Measurements from ENCODE around the gene OPALIN. TPM values are rescaled to one million over a fixed set of nuclear protein-coding genes. Genes with fewer than 3 reads are reported as not detected.

The OPALIN gene
- total and polyA plus RNA-seq, 2 donors (not counting 3 experiments of a cell fraction or from before 2014, with no cell fraction given), result not detected

GRCh38 chr10:96365571-96365970 is 6.8 kb upstream of the OPALIN start:
- no peaks in the 10 kb centered on the region for H3K27me3 ChIP-seq (ENCODE audit: control insufficient read depth in 2 of 2, insufficient read depth in 2 of 2, low read length in 2 of 2)
- no peak overlapping the region for H3K9ac ChIP-seq (replicated peaks; ENCODE audit: extremely low read depth, insufficient read depth, low read length)
- intact Hi-C loops (cut with micrococcal nuclease), result no loop called here
- H3K4me2 ChIP-seq (ENCODE audit: insufficient read depth, low read length), result no peak overlapping the region
- TF ChIP-seq JUN (IDR thresholded peaks at IDR 0.05; ENCODE audit: borderline replicate concordance, insufficient read depth, insufficient read length, low read depth), result no peak
- TF ChIP-seq FOS (IDR thresholded peaks at IDR 0.05; ENCODE audit: borderline replicate concordance, insufficient read depth, low read length), result no peak
- TF ChIP-seq CTCF (IDR thresholded peaks at IDR 0.05; ENCODE audit: extremely low read depth in 1 of 2, insufficient read depth in 1 of 2, low read depth in 1 of 2, low read length in 2 of 2), result no peak
- TF ChIP-seq EZH2 (IDR thresholded peaks at IDR 0.05; ENCODE audit: borderline replicate concordance, low read depth, low read length, severe bottlenecking), result no peak
- TF ChIP-seq GATA2 (IDR thresholded peaks at IDR 0.05; ENCODE audit: insufficient read depth, insufficient read length, low read depth, low read length), result no peak
- no peak for TF ChIP-seq MAX (IDR thresholded peaks at IDR 0.05; ENCODE audit: insufficient read depth, insufficient read length)
- TF ChIP-seq MYC (IDR thresholded peaks at IDR 0.05; ENCODE audit: low read depth, low read length), result no peak
- no peak for TF ChIP-seq POLR2A (IDR thresholded peaks at IDR 0.05; ENCODE audit: low read depth, low read length)
- no peak for TF ChIP-seq POLR2AphosphoS5 (IDR thresholded peaks at IDR 0.05; ENCODE audit: insufficient read depth, low read depth, low read length)
- no peak overlapping the region for H2AFZ ChIP-seq (ENCODE audit: low read depth, low read length)
- no peaks in the 10 kb centered on the region for H3K36me3 ChIP-seq (ENCODE audit: control insufficient read depth in 2 of 2, extremely low read depth in 1 of 2, insufficient read depth in 2 of 2, low read length in 2 of 2)
- no peak overlapping the region for H3K4me3 ChIP-seq (replicated peaks in 1 of 3; ENCODE audit: insufficient read depth in 1 of 3, low read depth in 1 of 3, low read length in 3 of 3)
- CTCF ChIA-PET, result interaction anchor here (0.9 to 2.6 kb wide), 4 partner anchors 9 to 30 kb away, joined by 3 to 17 read pairs (median 10); no protein-coding TSS in a partner anchor
- dilution Hi-C loops (cut with MboI; ENCODE audit: extremely low pct_ligation_motif_present, low sequenced_read_pairs), result no loop called here
- no peak for DNase-seq (ENCODE audit: low read depth, low spot score)
- FAIRE-seq, result no peak
- POLR2A ChIA-PET, result no interaction called here
- no TSS peak for BruUV-seq (replicated peaks)
- no peaks in the 10 kb centered on the region for H3K9me3 ChIP-seq (replicated peaks; ENCODE audit: control insufficient read depth, insufficient read depth, low read length)
- no peaks in the 10 kb centered on the region for H3K79me2 ChIP-seq (ENCODE audit: control insufficient read depth, insufficient read depth, low read length)
- H3K9me1 ChIP-seq (replicated peaks; ENCODE audit: control insufficient read depth, extremely low read depth, insufficient read depth, low read length), result no peaks in the 10 kb centered on the region
- peaks cover 10% of the 10 kb centered on the region for H3K4me1 ChIP-seq (ENCODE audit: control insufficient read depth, extremely low read depth, insufficient read depth, low read length)
- no peaks in the 10 kb centered on the region for H4K20me1 ChIP-seq (replicated peaks; ENCODE audit: control insufficient read depth, extremely low read depth, insufficient read depth, low read length)
- H3K27ac ChIP-seq (ENCODE audit: insufficient read depth, low read depth, low read length), result no peak overlapping the region

All from endothelial cell of umbilical vein (primary cell).